Renal cortical epithelial cell (primary cell): ENCODE data around the gene SMIM14. TPM values are rescaled to one million over a fixed set of nuclear protein-coding genes. Genes with fewer than 3 reads are reported as not detected.
"Not testable (repeated sequence)": the region's sequence is repeated elsewhere in the genome, so short reads cannot be mapped to it uniquely, and the experiment has no call there.

Experiments used
- DNase-seq: peaks from one replicate; pipeline ENCODE4 v3.0.0-alpha.2; 2011; ENCODE audit warnings: low read depth
- total RNA-seq: library from RNA; depleted of rRNA; stranded (reverse); fragments of >200 nt; gene quantifications from 2 replicates; pipeline ENCODE4 v1.2.3, GENCODE V29; 2014

SMIM14 gene
- total RNA-seq = 45.3 and 89.7 TPM in 2 replicates

- peak; percentile 91 for DNase-seq
Measured at GRCh38 chr4:39638354-39639239, at the start of gene SMIM14. Gene SMIM14 (minus strand): TSS chr4:39638865. CDS start chr4:39605145, 33,720 bp downstream.

GRCh38 chr4:39687014-39687413 lies 48.3 kb upstream of the SMIM14 start:
- no peak for DNase-seq

GRCh38 chr4:39685990-39686389 lies 47.3 kb upstream of the SMIM14 start:
- no peak for DNase-seq

- DNase-seq = no peak
Measured at GRCh38 chr4:39682138-39682537, 43.5 kb upstream of the SMIM14 start.

- DNase-seq = not testable (repeated sequence)
Measured at GRCh38 chr4:39681003-39681402, 42.3 kb upstream of the SMIM14 start.

GRCh38 chr4:39675681-39676080 lies 37.0 kb upstream of the SMIM14 start:
- not testable (repeated sequence) for DNase-seq

GRCh38 chr4:39670296-39670695 lies 31.6 kb upstream of the SMIM14 start:
- DNase-seq = not testable (repeated sequence)

GRCh38 chr4:39668887-39669286 lies 30.2 kb upstream of the SMIM14 start:
- no peak for DNase-seq

GRCh38 chr4:39667706-39668105 lies 29.0 kb upstream of the SMIM14 start:
- no peak for DNase-seq

- DNase-seq = peak; percentile 66
Measured at GRCh38 chr4:39664828-39665731, 26.4 kb upstream of the SMIM14 start.

- no peak for DNase-seq
Measured at GRCh38 chr4:39662683-39663082, 24.0 kb upstream of the SMIM14 start.

GRCh38 chr4:39660757-39661156 lies 22.1 kb upstream of the SMIM14 start:
- DNase-seq = no peak

- no peak for DNase-seq
Measured at GRCh38 chr4:39660045-39660444, 21.4 kb upstream of the SMIM14 start.

- DNase-seq = peak; percentile 25
Measured at GRCh38 chr4:39658756-39659155, 20.1 kb upstream of the SMIM14 start.

GRCh38 chr4:39657465-39657864 lies 18.8 kb upstream of the SMIM14 start:
- DNase-seq = no peak

GRCh38 chr4:39656638-39657037 lies 18.0 kb upstream of the SMIM14 start:
- not testable (repeated sequence) for DNase-seq

- DNase-seq = no peak
Measured at GRCh38 chr4:39655876-39656275, 17.2 kb upstream of the SMIM14 start.

GRCh38 chr4:39655211-39655610 lies 16.5 kb upstream of the SMIM14 start:
- no peak for DNase-seq

GRCh38 chr4:39651586-39651985 lies 12.9 kb upstream of the SMIM14 start:
- DNase-seq = not testable (repeated sequence)

- no peak for DNase-seq
Measured at GRCh38 chr4:39649639-39650265, 11.1 kb upstream of the SMIM14 start.

GRCh38 chr4:39648827-39649558 lies 10.3 kb upstream of the SMIM14 start:
- DNase-seq = no peak
